Measurements from ENCODE around the gene PSMC3. TPM values are rescaled to one million over a fixed set of nuclear protein-coding genes. Genes with fewer than 3 reads are reported as not detected.
A peak's percentile ranks its signal among the peaks of the same experiment; 100 is the strongest.

The PSMC3 gene
- total RNA-seq, 2 experiments from 2014 or later, result 179 TPM

DNA sequence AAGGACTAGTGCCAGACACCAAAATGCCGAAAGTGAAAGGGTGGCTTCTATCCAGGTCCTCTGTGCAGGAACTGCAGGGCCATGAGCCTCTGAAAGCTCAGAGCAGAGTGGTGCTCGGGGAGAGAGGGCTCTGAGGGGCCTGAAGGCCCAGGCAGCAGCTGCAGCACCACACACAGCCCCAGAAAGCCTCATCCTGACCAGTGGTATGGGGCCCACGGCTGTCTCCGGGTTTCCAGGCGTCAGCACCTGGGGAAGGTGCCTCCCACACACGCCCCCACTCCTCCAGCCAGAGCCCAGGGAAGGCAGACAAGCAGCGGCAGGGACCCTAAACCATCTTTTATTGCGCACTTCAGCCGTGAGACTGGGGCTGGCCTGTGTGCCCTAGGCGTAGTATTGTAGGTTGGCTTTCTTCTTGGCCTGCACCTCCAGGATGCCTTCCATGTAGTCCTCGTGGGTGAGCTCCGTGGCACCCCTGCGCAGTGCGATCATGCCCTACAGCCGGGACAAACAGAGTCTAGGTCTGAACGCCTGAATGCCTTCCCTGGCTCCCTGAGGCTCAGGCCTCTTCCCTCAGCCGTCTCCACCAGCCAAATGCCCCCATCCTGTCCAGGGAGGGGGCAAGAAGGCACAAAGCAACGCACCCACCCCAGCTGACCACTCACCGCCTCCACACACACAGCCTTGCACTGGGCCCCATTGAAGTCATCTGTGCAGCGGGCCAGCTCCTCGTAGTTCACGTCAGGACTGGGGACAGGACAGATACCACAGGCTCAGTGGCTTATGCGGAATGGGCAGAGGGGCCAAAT lies 7.6 kb downstream of the PSMC3 start:
- peaks cover 56% of the 10 kb centered on the region for H3K36me3 Mint-ChIP-seq (ENCODE audit: low read depth)
- ChIA-PET CTCF (interaction anchor here (1.2 kb wide), 1 partner anchor 44 kb away, joined by 3 read pairs; no protein-coding TSS in a partner anchor), POLR2A (interaction anchor here (0.6 to 1.4 kb wide), 2 partner anchors 11 to 174 kb away, joined by 4 read pairs; partner anchors contain the start of gene SLC39A13)
- H3K27me3 Mint-ChIP-seq (ENCODE audit: low read depth), result no peaks in the 10 kb centered on the region
- H3K4me3 Mint-ChIP-seq, result no peak overlapping the region
- peaks cover 3% of the 10 kb centered on the region for H3K4me1 Mint-ChIP-seq (ENCODE audit: low read depth)
- H3K9me3 Mint-ChIP-seq (ENCODE audit: insufficient read depth), result no peaks in the 10 kb centered on the region
- no peak for DNase-seq
- ATAC-seq, result no peak
- H3K27ac Mint-ChIP-seq, result peak overlapping the region; percentile 30

DNA sequence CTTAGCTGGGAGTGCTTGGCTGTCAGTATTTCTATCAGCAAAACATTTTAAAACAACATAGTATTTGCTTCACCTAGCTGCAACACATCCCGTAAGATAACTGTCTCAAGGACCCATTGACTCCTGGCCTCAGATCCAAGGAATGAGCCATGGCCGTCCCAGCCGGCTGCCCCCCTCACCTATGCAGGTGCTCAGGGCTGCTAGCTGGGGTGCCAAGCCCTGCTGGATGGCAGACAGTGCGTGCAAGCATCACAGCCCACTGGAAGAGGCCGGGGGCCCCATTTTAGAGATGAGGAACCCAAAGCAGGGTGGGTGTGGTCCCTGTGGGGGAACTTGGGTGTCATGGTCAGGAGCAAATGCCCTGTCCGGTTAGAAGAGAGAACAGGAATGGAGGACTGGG lies 8.5 kb downstream of the PSMC3 start:
- H3K4me1 Mint-ChIP-seq (ENCODE audit: low read depth), result peaks cover 3% of the 10 kb centered on the region
- no peak overlapping the region for H3K4me3 Mint-ChIP-seq
- peak overlapping the region; percentile 43 for H3K27ac Mint-ChIP-seq
- peaks cover 48% of the 10 kb centered on the region for H3K36me3 Mint-ChIP-seq (ENCODE audit: low read depth)
- POLR2A ChIA-PET, result interaction anchor here (1.2 to 1.4 kb wide), 2 partner anchors 9 to 10 kb away, joined by 4 read pairs; partner anchors contain the start of gene SLC39A13
- no peaks in the 10 kb centered on the region for H3K9me3 Mint-ChIP-seq (ENCODE audit: insufficient read depth)
- ATAC-seq (no peak), DNase-seq (no peak)
- CTCF ChIA-PET, result interaction anchor here (1.2 to 9.7 kb wide), 2 partner anchors 43 to 46 kb away, joined by 3 to 133 read pairs; no protein-coding TSS in a partner anchor
- H3K27me3 Mint-ChIP-seq (ENCODE audit: low read depth), result no peaks in the 10 kb centered on the region

DNA sequence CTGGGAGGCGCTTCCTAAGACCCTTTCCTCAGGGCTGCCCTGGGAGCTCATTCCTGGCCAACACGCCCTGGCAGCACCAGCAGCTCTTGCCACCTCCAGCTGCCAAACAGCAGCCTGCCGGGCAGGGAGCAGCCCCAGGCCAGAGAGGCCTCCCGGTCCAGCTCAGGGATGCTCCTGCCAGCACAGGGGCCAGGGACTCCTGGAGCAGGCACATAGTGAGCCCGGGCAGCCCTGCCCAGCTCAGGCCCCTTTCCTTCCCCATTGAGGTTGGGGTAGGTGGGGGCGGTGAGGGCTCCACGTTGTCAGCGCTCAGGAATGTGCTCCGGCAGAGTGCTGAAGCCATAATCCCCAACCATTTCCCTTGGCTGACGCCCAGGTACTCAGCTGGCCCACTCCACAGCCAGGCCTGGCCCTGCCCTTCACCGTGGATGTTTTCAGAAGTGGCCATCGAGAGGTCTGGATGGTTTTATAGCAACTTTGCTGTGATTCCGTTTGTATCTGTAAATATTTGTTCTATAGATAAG lies 10.2 kb downstream of the PSMC3 start:
- H3K27ac Mint-ChIP-seq, result no peak overlapping the region
- H3K36me3 Mint-ChIP-seq (ENCODE audit: low read depth), result peaks cover 38% of the 10 kb centered on the region
- H3K4me3 Mint-ChIP-seq, result no peak overlapping the region
- POLR2A ChIA-PET, result interaction anchor here (0.6 to 1.3 kb wide), 3 partner anchors 9 to 132 kb away, joined by 4 to 7 read pairs (median 4); partner anchors contain the start of gene PSMC3
- no peaks in the 10 kb centered on the region for H3K4me1 Mint-ChIP-seq (ENCODE audit: low read depth)
- ATAC-seq (no peak), DNase-seq (no peak)
- no peaks in the 10 kb centered on the region for H3K9me3 Mint-ChIP-seq (ENCODE audit: insufficient read depth)
- no peaks in the 10 kb centered on the region for H3K27me3 Mint-ChIP-seq (ENCODE audit: low read depth)
- CTCF ChIA-PET, result interaction anchor here (9.7 kb wide), 1 partner anchor 45 kb away, joined by 133 read pairs; no protein-coding TSS in a partner anchor

DNA sequence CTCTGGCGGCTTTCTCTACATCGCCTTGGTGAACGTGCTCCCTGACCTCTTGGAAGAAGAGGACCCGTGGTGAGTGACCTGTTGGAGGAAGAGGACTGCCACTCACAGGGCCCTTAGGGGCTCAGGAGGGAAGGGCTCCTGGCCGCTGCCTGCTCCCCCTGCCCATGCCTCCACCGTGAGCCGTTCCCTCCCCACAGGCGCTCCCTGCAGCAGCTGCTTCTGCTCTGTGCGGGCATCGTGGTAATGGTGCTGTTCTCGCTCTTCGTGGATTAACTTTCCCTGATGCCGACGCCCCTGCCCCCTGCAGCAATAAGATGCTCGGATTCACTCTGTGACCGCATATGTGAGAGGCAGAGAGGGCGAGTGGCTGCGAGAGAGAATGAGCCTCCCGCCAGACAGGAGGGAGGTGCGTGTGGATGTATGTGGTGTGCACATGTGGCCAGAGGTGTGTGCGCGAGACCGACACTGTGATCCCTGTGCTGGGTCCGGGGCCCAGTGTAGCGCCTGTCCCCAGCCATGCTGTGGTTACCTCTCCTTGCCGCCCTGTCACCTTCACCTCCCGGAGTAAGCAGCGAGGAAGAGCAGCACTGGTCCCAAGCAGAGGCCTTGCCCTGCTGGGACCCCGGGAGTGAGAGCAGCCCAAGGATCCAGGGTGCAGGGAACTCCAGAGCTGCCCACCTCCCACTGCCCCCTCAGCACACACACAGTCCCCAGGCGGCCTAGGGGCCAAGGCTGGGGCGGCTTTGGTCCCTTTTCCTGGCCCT lies 11.0 kb downstream of the PSMC3 start:
- ChIA-PET POLR2A (interaction anchor here (0.6 to 1.3 kb wide), 2 partner anchors 9 to 11 kb away, joined by 4 to 7 read pairs; partner anchors contain the start of gene PSMC3), CTCF (interaction anchor here (9.7 kb wide), 1 partner anchor 44 kb away, joined by 133 read pairs; no protein-coding TSS in a partner anchor)
- Mint-ChIP-seq H3K4me1 (ENCODE audit: low read depth) (no peaks in the 10 kb centered on the region), H3K27me3 (ENCODE audit: low read depth) (no peaks in the 10 kb centered on the region), H3K27ac (no peak overlapping the region), H3K9me3 (ENCODE audit: insufficient read depth) (no peaks in the 10 kb centered on the region), H3K4me3 (no peak overlapping the region), H3K36me3 (ENCODE audit: low read depth) (peaks cover 34% of the 10 kb centered on the region)
- ATAC-seq (no peak), DNase-seq (no peak)

DNA sequence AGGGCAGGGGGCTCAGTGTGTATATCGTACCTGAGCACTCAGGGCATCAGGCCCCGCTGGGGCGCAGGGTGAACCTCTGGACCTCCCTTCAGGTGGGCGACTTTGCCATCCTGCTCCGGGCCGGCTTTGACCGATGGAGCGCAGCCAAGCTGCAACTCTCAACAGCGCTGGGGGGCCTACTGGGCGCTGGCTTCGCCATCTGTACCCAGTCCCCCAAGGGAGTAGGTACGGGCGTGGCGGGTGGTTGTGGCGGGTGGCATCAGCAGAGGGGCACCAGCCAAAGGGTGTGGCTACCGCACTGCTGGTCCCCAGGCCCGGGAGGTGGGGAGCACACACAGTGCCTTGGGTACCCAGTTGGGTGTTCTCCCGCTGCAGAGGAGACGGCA lies 11.6 kb downstream of the PSMC3 start:
- H3K4me1 Mint-ChIP-seq (ENCODE audit: low read depth), result no peaks in the 10 kb centered on the region
- H3K27me3 Mint-ChIP-seq (ENCODE audit: low read depth), result no peaks in the 10 kb centered on the region

DNA sequence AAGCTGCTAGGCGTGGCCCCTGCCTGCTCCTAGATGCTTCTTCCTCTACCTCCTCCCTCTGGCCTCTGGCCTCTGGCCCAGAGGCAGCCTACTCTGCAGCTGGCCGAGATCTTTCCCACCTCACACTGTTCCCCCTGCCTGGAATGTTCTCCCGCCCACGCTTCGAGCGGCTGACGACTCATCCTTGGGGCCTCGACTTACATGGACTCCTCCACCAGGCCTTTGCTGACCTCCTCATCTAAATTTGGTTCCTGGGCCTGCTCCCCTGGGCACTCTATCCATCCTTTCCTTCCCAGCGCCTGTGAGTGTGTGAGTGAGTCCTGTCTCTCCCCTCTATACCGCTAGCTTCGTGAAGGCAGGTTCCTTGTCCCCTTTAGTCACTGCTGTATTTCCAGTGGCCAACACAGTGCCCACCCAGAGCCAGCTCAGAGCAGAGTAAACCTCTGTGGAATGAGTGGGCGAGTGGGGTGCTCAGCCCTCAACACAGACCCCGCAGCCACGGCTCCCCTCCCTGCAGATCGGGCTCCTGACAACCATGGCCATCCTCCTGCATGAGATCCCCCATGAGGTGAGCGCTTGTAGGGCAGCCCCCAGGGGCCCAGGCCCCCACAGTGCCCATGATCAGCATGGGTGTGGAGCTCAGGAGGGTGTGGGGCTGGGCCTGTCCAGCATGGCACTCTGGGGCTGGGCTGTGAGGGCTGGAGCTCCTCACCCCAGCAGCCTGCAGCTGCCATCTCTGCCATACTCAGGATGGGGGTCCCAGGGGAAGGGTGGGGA lies 12.1 kb downstream of the PSMC3 start:
- Mint-ChIP-seq H3K36me3 (ENCODE audit: low read depth) (peaks cover 25% of the 10 kb centered on the region), H3K4me3 (no peak overlapping the region), H3K27ac (no peak overlapping the region), H3K9me3 (ENCODE audit: insufficient read depth) (no peaks in the 10 kb centered on the region), H3K4me1 (ENCODE audit: low read depth) (peaks cover 4% of the 10 kb centered on the region), H3K27me3 (ENCODE audit: low read depth) (no peaks in the 10 kb centered on the region)
- DNase-seq (no peak), ATAC-seq (no peak)
- ChIA-PET POLR2A (interaction anchor here (0.7 kb wide), 1 partner anchor 12 kb away, joined by 3 read pairs; the partner anchor contains the start of gene PSMC3), CTCF (interaction anchor here (9.7 kb wide), 1 partner anchor 43 kb away, joined by 133 read pairs; no protein-coding TSS in a partner anchor)

More for the DNA sequence above, 11.6 kb downstream of the PSMC3 start:
- no peak overlapping the region for H3K27ac Mint-ChIP-seq
- no peak for ATAC-seq
- H3K9me3 Mint-ChIP-seq (ENCODE audit: insufficient read depth), result no peaks in the 10 kb centered on the region
- H3K36me3 Mint-ChIP-seq (ENCODE audit: low read depth), result peaks cover 28% of the 10 kb centered on the region
- no peak overlapping the region for H3K4me3 Mint-ChIP-seq
- POLR2A ChIA-PET, result interaction anchor here (0.7 kb wide), 1 partner anchor 11 kb away, joined by 3 read pairs; the partner anchor contains the start of gene PSMC3
- no peak for DNase-seq
- CTCF ChIA-PET, result interaction anchor here (9.7 kb wide), 1 partner anchor 43 kb away, joined by 133 read pairs; no protein-coding TSS in a partner anchor

DNA sequence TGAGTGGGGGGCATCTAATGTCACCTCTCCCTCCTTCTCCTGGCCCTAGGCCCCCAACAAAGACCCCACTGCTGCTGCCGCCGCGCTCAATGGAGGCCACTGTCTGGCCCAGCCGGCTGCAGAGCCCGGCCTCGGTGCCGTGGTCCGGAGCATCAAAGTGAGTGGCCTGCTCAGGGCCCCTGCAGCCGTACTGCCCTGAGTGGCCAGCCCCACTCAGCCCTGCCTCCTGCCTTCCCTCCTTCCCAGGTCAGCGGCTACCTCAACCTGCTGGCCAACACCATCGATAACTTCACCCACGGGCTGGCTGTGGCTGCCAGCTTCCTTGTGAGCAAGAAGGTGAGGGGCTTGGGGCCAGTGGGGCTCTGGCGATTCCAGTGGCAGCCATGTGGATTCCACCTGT lies 12.9 kb downstream of the PSMC3 start:
- H3K36me3 Mint-ChIP-seq (ENCODE audit: low read depth), result peaks cover 18% of the 10 kb centered on the region
- DNase-seq (no peak), ATAC-seq (no peak)
- no peaks in the 10 kb centered on the region for H3K9me3 Mint-ChIP-seq (ENCODE audit: insufficient read depth)
- H3K4me3 Mint-ChIP-seq, result no peak overlapping the region
- POLR2A ChIA-PET, result interaction anchor here (5.7 kb wide), 1 partner anchor 12 kb away, joined by 36 read pairs; the partner anchor contains the start of gene PSMC3
- CTCF ChIA-PET, result interaction anchor here (0.7 to 9.7 kb wide), 4 partner anchors 16 to 177 kb away, joined by 3 to 133 read pairs (median 12); no protein-coding TSS in a partner anchor
- no peaks in the 10 kb centered on the region for H3K27me3 Mint-ChIP-seq (ENCODE audit: low read depth)
- no peak overlapping the region for H3K27ac Mint-ChIP-seq
- H3K4me1 Mint-ChIP-seq (ENCODE audit: low read depth), result peaks cover 8% of the 10 kb centered on the region

DNA sequence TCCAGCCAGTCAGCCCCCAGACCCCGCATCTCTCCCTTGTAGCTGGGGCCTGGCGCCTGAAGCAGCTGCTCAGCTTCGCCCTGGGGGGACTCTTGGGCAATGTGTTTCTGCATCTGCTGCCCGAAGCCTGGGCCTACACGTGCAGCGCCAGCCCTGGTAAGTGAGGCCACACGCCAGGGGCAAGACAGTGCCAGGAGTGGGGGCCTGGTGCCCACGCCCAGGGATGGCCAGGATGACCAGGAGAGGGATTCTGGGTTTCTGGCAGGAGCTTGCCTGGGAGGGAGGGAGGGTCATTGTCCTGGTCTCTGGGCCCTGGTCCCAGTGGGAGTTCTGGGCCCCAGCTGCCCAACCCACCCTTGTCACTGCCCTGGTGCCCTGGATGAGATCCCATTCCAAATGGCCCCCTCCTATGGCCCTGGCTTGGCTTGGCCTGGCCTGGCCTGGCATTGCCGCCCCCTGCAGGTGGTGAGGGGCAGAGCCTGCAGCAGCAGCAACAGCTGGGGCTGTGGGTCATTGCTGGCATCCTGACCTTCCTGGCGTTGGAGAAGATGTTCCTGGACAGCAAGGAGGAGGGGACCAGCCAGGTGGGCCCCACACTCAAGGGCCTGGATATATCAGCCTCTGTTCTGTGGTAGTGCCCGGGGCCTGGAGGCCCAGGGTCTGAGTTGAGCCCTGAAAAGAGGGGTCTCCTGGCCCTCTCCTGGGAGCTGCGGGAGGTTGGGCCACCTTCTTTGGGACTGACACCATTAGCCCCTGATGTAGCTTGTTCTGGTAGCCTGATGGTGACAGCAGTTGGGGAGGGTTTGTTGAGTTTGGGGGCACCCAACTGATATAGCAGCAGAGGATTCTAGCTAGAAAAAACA lies 14.1 kb downstream of the PSMC3 start:
- H3K4me1 Mint-ChIP-seq (ENCODE audit: low read depth), result peaks cover 16% of the 10 kb centered on the region

DNA sequence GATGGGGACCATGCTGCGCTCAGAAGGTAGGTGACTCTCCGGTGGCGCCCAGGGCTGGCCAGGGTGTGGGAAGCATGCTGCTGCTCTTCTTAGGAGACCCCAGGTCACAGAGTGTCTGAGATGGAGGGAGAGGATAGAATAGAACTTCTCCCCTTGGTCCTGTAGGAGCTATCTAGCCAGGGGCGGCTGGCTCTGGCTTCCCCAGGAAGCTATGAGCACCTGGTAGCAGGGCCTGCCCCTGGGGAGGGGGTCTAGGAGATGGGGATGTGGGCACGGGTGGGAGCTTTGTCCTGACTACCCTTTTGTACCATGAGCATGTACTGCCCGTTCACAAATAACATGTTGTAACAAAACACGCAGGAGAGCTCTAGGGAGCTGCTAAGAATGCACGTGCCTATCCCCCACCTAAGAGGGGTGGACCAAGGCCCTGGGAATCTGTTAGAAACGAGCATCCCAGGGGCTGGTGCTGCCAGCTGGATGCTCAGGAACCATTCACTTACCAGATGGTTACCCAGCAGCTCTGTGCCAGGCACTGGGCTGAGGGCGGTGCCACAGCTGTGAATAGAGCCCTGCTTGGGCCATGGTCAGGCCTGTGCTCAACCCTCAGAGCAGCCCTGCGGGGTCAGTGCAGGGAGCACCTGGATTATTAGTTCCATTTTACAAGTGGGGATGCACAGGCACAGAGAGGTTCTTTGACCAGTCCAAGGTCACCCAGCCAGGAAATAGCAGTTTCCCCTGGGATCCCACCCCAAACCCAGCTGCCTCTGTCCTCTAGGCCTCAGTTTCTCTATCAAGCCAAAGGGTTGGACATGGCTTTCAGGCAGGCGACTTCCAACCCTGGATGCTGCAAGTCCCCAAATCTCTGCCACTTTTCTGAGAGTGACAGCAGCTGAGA lies 15.6 kb downstream of the PSMC3 start:
- H3K27me3 Mint-ChIP-seq (ENCODE audit: low read depth), result no peaks in the 10 kb centered on the region
- DNase-seq (no peak), ATAC-seq (no peak)
- POLR2A ChIA-PET, result interaction anchor here (0.9 to 5.7 kb wide), 5 partner anchors 11 to 196 kb away, joined by 3 to 36 read pairs (median 5); partner anchors contain the start of genes DDB2 and PSMC3
- CTCF ChIA-PET, result interaction anchor here (0.9 to 9.7 kb wide), 13 partner anchors 10 to 151 kb away, joined by 3 to 133 read pairs (median 9); partner anchors contain the start of gene PSMC3
- no peaks in the 10 kb centered on the region for H3K9me3 Mint-ChIP-seq (ENCODE audit: insufficient read depth)
- H3K4me3 Mint-ChIP-seq, result no peak overlapping the region
- peaks cover 6% of the 10 kb centered on the region for H3K36me3 Mint-ChIP-seq (ENCODE audit: low read depth)
- no peak overlapping the region for H3K27ac Mint-ChIP-seq
- H3K4me1 Mint-ChIP-seq (ENCODE audit: low read depth), result peaks cover 20% of the 10 kb centered on the region

More for the DNA sequence above, 14.1 kb downstream of the PSMC3 start:
- H3K27ac Mint-ChIP-seq, result no peak overlapping the region
- H3K4me3 Mint-ChIP-seq, result no peak overlapping the region
- H3K9me3 Mint-ChIP-seq (ENCODE audit: insufficient read depth), result no peaks in the 10 kb centered on the region
- H3K27me3 Mint-ChIP-seq (ENCODE audit: low read depth), result no peaks in the 10 kb centered on the region
- POLR2A ChIA-PET, result interaction anchor here (0.9 to 5.7 kb wide), 3 partner anchors 9 to 141 kb away, joined by 3 to 36 read pairs (median 5); partner anchors contain the start of gene PSMC3
- ATAC-seq (peak; percentile 16), DNase-seq (peak; percentile 67)
- H3K36me3 Mint-ChIP-seq (ENCODE audit: low read depth), result peaks cover 9% of the 10 kb centered on the region
- CTCF ChIA-PET, result interaction anchor here (0.6 to 9.7 kb wide), 25 partner anchors 9 to 164 kb away, joined by 3 to 133 read pairs (median 5); partner anchors contain the start of genes ACP2 and PSMC3
